Lower leg skin (tissue), 3 donors: ENCODE data around the gene PRIMPOL.
"Not testable (repeated sequence)": the region's sequence is repeated elsewhere in the genome, so short reads cannot be mapped to it uniquely, and the experiment has no call there.

ENCODE experiments used
- POLR2A ChIP-seq, 2 donors: fragments of 450-650 bp; IDR thresholded peaks; one replicate each; pipeline ENCODE4 v1.6.1; 2016 to 2017; ENCODE audit warnings: antibody characterized with exemption in 2 of 2, mild to moderate bottlenecking in 1 of 2, moderate library complexity in 1 of 2
- TF ChIP-seq, protein P1 (sequence below), 3 donors: fragments of 450-650 bp; IDR thresholded peaks; one replicate each; pipeline ENCODE4 v1.5.1; 2016; ENCODE audit warnings: antibody characterized with exemption in 3 of 3, mild to moderate bottlenecking in 3 of 3, moderate library complexity in 2 of 3

DNA sequence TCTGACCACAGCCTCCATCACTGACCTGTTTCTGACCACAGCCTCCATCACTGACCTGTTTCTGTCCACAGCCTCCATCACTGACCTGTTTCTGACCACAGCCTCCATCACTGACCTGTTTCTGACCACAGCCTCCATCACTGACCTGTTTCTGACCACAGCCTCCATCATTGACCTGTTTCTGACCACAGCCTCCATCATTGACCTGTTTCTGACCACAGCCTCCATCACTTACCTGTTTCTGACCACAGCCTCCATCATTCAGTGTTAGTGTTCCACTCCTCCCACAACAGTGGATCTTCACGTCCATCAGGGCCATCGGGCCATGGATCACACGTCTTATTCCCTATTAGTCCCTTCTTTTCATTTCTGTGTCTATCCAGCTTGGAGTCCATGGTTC, 25.0 kb upstream of the PRIMPOL start:
- not testable (repeated sequence) for TF ChIP-seq POLR2A (IDR thresholded peaks at IDR 0.05)
- TF ChIP-seq, protein P1, sequence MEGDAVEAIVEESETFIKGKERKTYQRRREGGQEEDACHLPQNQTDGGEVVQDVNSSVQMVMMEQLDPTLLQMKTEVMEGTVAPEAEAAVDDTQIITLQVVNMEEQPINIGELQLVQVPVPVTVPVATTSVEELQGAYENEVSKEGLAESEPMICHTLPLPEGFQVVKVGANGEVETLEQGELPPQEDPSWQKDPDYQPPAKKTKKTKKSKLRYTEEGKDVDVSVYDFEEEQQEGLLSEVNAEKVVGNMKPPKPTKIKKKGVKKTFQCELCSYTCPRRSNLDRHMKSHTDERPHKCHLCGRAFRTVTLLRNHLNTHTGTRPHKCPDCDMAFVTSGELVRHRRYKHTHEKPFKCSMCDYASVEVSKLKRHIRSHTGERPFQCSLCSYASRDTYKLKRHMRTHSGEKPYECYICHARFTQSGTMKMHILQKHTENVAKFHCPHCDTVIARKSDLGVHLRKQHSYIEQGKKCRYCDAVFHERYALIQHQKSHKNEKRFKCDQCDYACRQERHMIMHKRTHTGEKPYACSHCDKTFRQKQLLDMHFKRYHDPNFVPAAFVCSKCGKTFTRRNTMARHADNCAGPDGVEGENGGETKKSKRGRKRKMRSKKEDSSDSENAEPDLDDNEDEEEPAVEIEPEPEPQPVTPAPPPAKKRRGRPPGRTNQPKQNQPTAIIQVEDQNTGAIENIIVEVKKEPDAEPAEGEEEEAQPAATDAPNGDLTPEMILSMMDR (IDR thresholded peaks at IDR 0.05): not testable (repeated sequence)
